ENCODE data around the gene SMCO1.
"Not testable (repeated sequence)": the region's sequence is repeated elsewhere in the genome, so short reads cannot be mapped to it uniquely, and the experiment has no call there.

- TF ChIP-seq POLR2A (IDR thresholded peaks at IDR 0.05; ENCODE audit: low read depth, low read length); POLR2AphosphoS5 (IDR thresholded peaks at IDR 0.05; ENCODE audit: low read depth, low read length); TAF1 (IDR thresholded peaks at IDR 0.05; ENCODE audit: borderline replicate concordance, low read depth, low read length): not testable (repeated sequence)
These were observed 34.2 kb upstream of the SMCO1 start for GRCh38 chr3:196549312-196549711.
